Right lobe of liver (tissue), 4 donors: Measurements from ENCODE around the gene UBE2H.

Experiments
- POLR2A ChIP-seq: fragments of 450-650 bp; IDR thresholded peaks from one replicate; pipeline ENCODE4 v1.6.1; 2017; ENCODE audit warnings: antibody characterized with exemption, mild to moderate bottlenecking
- TF ChIP-seq, protein P1 (sequence below), 4 donors: fragments of 200-600 bp in 3 of 4; fragments of 450-650 bp in 1 of 4; IDR thresholded peaks; one replicate each; pipeline versions ENCODE4 v1.5.1 to v1.8.0; 2016 to 2022; ENCODE audit warnings: antibody characterized with exemption in 4 of 4, mild to moderate bottlenecking in 2 of 4
- donor health status: DM: no; HTN: no; CAD: no.
- donor health status: DM: no; HTN: no; CAD: no.
- donor health status: DM: no; HTN: yes; CAD: no.

DNA sequence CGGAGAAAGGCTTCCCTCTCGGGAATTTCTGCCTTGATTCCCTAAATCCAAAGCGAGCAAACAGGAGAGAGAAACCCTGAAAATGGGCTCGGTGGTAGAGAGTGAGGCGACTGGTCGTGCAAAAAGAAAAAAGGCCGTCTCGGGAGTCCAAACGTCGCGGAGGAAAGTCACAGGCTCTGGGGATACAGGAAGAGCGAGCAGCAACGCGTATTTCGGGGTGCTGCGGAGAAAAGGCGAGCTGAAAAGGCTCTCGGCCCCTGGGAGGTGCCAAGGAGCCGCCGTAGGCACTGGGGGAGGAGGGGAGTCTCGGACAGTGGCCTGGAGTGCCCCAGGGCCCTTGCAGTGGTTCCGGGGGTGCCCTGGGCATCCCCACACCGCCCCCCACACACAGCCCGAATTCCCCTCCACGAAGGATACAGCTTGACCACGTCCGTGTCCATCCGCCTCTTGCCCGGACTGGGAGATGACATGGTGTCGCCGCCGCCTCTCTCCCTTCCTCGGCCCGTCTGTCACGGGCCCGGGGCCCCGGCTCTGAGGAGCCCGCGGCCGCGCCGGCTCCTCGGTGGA is 591 bp downstream of the UBE2H start:
- TF ChIP-seq, protein P1, sequence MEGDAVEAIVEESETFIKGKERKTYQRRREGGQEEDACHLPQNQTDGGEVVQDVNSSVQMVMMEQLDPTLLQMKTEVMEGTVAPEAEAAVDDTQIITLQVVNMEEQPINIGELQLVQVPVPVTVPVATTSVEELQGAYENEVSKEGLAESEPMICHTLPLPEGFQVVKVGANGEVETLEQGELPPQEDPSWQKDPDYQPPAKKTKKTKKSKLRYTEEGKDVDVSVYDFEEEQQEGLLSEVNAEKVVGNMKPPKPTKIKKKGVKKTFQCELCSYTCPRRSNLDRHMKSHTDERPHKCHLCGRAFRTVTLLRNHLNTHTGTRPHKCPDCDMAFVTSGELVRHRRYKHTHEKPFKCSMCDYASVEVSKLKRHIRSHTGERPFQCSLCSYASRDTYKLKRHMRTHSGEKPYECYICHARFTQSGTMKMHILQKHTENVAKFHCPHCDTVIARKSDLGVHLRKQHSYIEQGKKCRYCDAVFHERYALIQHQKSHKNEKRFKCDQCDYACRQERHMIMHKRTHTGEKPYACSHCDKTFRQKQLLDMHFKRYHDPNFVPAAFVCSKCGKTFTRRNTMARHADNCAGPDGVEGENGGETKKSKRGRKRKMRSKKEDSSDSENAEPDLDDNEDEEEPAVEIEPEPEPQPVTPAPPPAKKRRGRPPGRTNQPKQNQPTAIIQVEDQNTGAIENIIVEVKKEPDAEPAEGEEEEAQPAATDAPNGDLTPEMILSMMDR (IDR thresholded peaks at IDR 0.05): no peak
- no peak for TF ChIP-seq POLR2A
